DOHH2 (cell line): ENCODE results near the gene BTBD7.

ENCODE experiments used
- H3F3A ChIP-seq: fragments of 200-600 bp; sonication (generic), shearing (Covaris generic); 2 replicates; pipeline ENCODE4 v1.6.0; 2016; ENCODE audit warnings: antibody characterized with exemption, mild to moderate bottlenecking; ENCODE audit not compliant: control insufficient read depth, insufficient read depth
- H3K27ac ChIP-seq: fragments of 200-600 bp; sonication (generic); 2 replicates; pipeline ENCODE4 v1.5.1; 2014; ENCODE audit warnings: low read depth, mild to moderate bottlenecking, low read length, moderate library complexity
- H3K27me3 ChIP-seq: fragments of 200-600 bp; sonication (generic); 2 replicates; pipeline ENCODE4 v1.6.1; 2014; ENCODE audit warnings: mild to moderate bottlenecking, low read length, mixed read lengths; ENCODE audit not compliant: control insufficient read depth
- H3K36me3 ChIP-seq: fragments of 200-600 bp; sonication (generic); 2 replicates; pipeline ENCODE4 v1.6.1; 2014; ENCODE audit warnings: mild to moderate bottlenecking, low read length, moderate library complexity, mixed read lengths; ENCODE audit not compliant: control insufficient read depth
- H3K4me1 ChIP-seq: fragments of 200-600 bp; sonication (generic); 2 replicates; pipeline ENCODE4 v1.6.1; 2014; ENCODE audit warnings: mild to moderate bottlenecking, low read length, mixed read lengths; ENCODE audit not compliant: control insufficient read depth
- H3K4me2 ChIP-seq: fragments of 200-600 bp; sonication (generic); 2 replicates; pipeline ENCODE4 v1.6.0; 2014; ENCODE audit warnings: mild to moderate bottlenecking, low read length, moderate library complexity
- H3K4me3 ChIP-seq: fragments of 200-600 bp; sonication (generic); 2 replicates; pipeline ENCODE4 v1.5.1; 2014; ENCODE audit warnings: mild to moderate bottlenecking, low read length, mixed read lengths
- H3K79me2 ChIP-seq: fragments of 200-600 bp; sonication (generic); 2 replicates; pipeline ENCODE4 v1.6.1; 2014; ENCODE audit warnings: mild to moderate bottlenecking, low read length, mixed read lengths; ENCODE audit not compliant: control insufficient read depth
- H3K9me2 ChIP-seq: fragments of 200-600 bp; sonication (generic); replicated peaks from 2 replicates; pipeline ENCODE4 v1.6.1; 2014; ENCODE audit warnings: mild to moderate bottlenecking, low read length, mixed read lengths; ENCODE audit not compliant: control insufficient read depth
- H3K9me3 ChIP-seq: fragments of 200-600 bp; sonication (generic); 2 replicates; pipeline ENCODE4 v1.6.1; 2014; ENCODE audit warnings: antibody characterized with exemption, low read length, mixed read lengths; ENCODE audit not compliant: control insufficient read depth, insufficient read depth
- H4K20me1 ChIP-seq: fragments of 200-600 bp; sonication (generic); 2 replicates; pipeline ENCODE4 v1.6.0; 2014; ENCODE audit warnings: low read depth, mild to moderate bottlenecking, antibody characterized with exemption, low read length, moderate library complexity; ENCODE audit not compliant: control insufficient read depth, insufficient read depth
- CTCF ChIP-seq: fragments of 200-600 bp; sonication (generic); IDR thresholded peaks from one replicate; pipeline ENCODE4 v1.5.1; 2014; ENCODE audit warnings: antibody characterized with exemption, mild to moderate bottlenecking, low read depth, low read length; ENCODE audit not compliant: poor library complexity, severe bottlenecking
- EZH2phosphoT487 ChIP-seq: fragments of 200-600 bp; sonication (generic); IDR thresholded peaks from 2 replicates; pipeline ENCODE4 v1.6.1; 2017; ENCODE audit warnings: borderline replicate concordance, mild to moderate bottlenecking, antibody characterized with exemption, low read length, moderate library complexity, mixed read lengths

The BTBD7 gene

GRCh38 chr14:93315575-93315974, 17.3 kb downstream of the BTBD7 start:
- Histone ChIP-seq H3K27me3 (no peaks in the 10 kb centered on the region), H3K36me3 (peaks cover 12% of the 10 kb centered on the region), H3K4me3 (no peak overlapping the region), H3K27ac (no peak overlapping the region), H3K4me1 (peaks cover 13% of the 10 kb centered on the region), H3K79me2 (peaks cover 75% of the 10 kb centered on the region), H3K4me2 (no peak overlapping the region), H3K9me2 (no peaks in the 10 kb centered on the region), H3K9me3 (no peaks in the 10 kb centered on the region), H3F3A (peaks cover 3% of the 10 kb centered on the region; the same call in 1 of the 2 replicates), H4K20me1 (peaks cover 6% of the 10 kb centered on the region; the same call in 1 of the 2 replicates)
- TF ChIP-seq EZH2phosphoT487 (no peak), CTCF (no peak)

- H4K20me1 ChIP-seq: no peaks in the 10 kb centered on the region
- no peak overlapping the region for H3K27ac ChIP-seq
- no peak overlapping the region for H3K4me3 ChIP-seq
- H3F3A ChIP-seq: no peaks in the 10 kb centered on the region
- H3K27me3 ChIP-seq: no peaks in the 10 kb centered on the region
- H3K9me3 ChIP-seq: no peaks in the 10 kb centered on the region
- no peaks in the 10 kb centered on the region for H3K36me3 ChIP-seq
- no peak overlapping the region for H3K4me2 ChIP-seq
- peaks cover 69% of the 10 kb centered on the region for H3K79me2 ChIP-seq
- peaks cover 6% of the 10 kb centered on the region for H3K4me1 ChIP-seq
- TF ChIP-seq CTCF (no peak), EZH2phosphoT487 (no peak)
- no peaks in the 10 kb centered on the region for H3K9me2 ChIP-seq
Observed at GRCh38 chr14:93311082-93311481, 21.8 kb downstream of the BTBD7 start.

- no peaks in the 10 kb centered on the region for H3K36me3 ChIP-seq
- TF ChIP-seq EZH2phosphoT487 (no peak), CTCF (no peak)
- H3K9me2 ChIP-seq: no peaks in the 10 kb centered on the region
- no peak overlapping the region for H3K27ac ChIP-seq
- H3K4me3 ChIP-seq: no peak overlapping the region
- no peaks in the 10 kb centered on the region for H4K20me1 ChIP-seq
- H3F3A ChIP-seq: no peaks in the 10 kb centered on the region
- peaks cover 75% of the 10 kb centered on the region for H3K79me2 ChIP-seq
- H3K4me1 ChIP-seq: peaks cover 6% of the 10 kb centered on the region
- no peaks in the 10 kb centered on the region for H3K9me3 ChIP-seq
- H3K27me3 ChIP-seq: no peaks in the 10 kb centered on the region
- H3K4me2 ChIP-seq: no peak overlapping the region
Observed at GRCh38 chr14:93309427-93309966, 23.3 kb downstream of the BTBD7 start.
